Mesenchymal stem cell (in vitro differentiated cells and primary cell): ENCODE data around the gene MAN1B1.
A peak's percentile ranks its signal among the peaks of the same experiment; 100 is the strongest.
"Not testable (repeated sequence)": the region's sequence is repeated elsewhere in the genome, so short reads cannot be mapped to it uniquely, and the experiment has no call there.

Source experiments
- DNase-seq: peaks from one replicate; pipeline ENCODE4 v3.0.0-alpha.2; 2013
- H2AFZ ChIP-seq: one replicate; pipeline ENCODE4 v1.6.1; 2013; ENCODE audit warnings: low read depth, mild to moderate bottlenecking, control low read depth, inconsistent platforms, low read length, moderate library complexity
- H2AK5ac ChIP-seq: 2 replicates; pipeline ENCODE4 v1.6.1; 2013; ENCODE audit warnings: low read length, moderate library complexity, mild to moderate bottlenecking, inconsistent platforms; ENCODE audit not compliant: severe bottlenecking
- H2BK120ac ChIP-seq: one replicate; pipeline ENCODE4 v1.6.1; 2013; ENCODE audit warnings: low read depth, mild to moderate bottlenecking, inconsistent platforms, low read length, moderate library complexity
- H2BK12ac ChIP-seq, 2 experiments: one replicate each; pipeline ENCODE4 v1.6.1; 2013; ENCODE audit warnings: inconsistent platforms in 2 of 2, low read length in 2 of 2, mild to moderate bottlenecking in 2 of 2, moderate library complexity in 2 of 2, control low read depth in 1 of 2
- H2BK15ac ChIP-seq: one replicate; pipeline ENCODE4 v1.6.1; 2013; ENCODE audit warnings: mild to moderate bottlenecking, low read depth, inconsistent platforms; ENCODE audit not compliant: poor library complexity, severe bottlenecking
- H2BK5ac ChIP-seq: 2 replicates; pipeline ENCODE4 v1.6.1; 2013; ENCODE audit warnings: low read depth, mild to moderate bottlenecking, low read length, control low read depth, inconsistent platforms; ENCODE audit not compliant: poor library complexity, severe bottlenecking
- H3K14ac ChIP-seq, 2 experiments: one replicate each; pipeline ENCODE4 v1.6.1; 2013; ENCODE audit warnings: inconsistent platforms in 2 of 2, low read length in 2 of 2, control low read depth in 1 of 2, mild to moderate bottlenecking in 1 of 2, moderate library complexity in 1 of 2
- H3K18ac ChIP-seq, 2 experiments: one replicate each; pipeline ENCODE4 v1.6.1; 2013; ENCODE audit warnings: inconsistent platforms in 2 of 2, low read length in 2 of 2, control low read depth in 1 of 2, low read depth in 1 of 2, mild to moderate bottlenecking in 1 of 2
- H3K23ac ChIP-seq, 2 experiments: one replicate each; pipeline ENCODE4 v1.6.1; 2013; ENCODE audit warnings: inconsistent platforms in 2 of 2, low read length in 2 of 2, mild to moderate bottlenecking in 2 of 2, moderate library complexity in 2 of 2, control low read depth in 1 of 2
- H3K27ac ChIP-seq: 2 replicates; pipeline ENCODE4 v1.5.1; 2013; ENCODE audit warnings: mild to moderate bottlenecking, moderate library complexity, low read length, control low read depth, inconsistent platforms; ENCODE audit not compliant: poor library complexity, severe bottlenecking
- H3K27me3 ChIP-seq, 2 experiments: 2 replicates each; pipeline versions ENCODE4 v1.6.1 to v1.7.0; 2013; ENCODE audit warnings: low read length in 2 of 2, mild to moderate bottlenecking in 2 of 2, moderate library complexity in 2 of 2, control low read depth in 1 of 2, inconsistent platforms in 1 of 2; ENCODE audit not compliant: control insufficient read depth in 1 of 2, insufficient read depth in 1 of 2
- H3K36me3 ChIP-seq, 2 experiments: 2 replicates each; pipeline versions ENCODE4 v1.6.1 to v1.7.0; 2013; ENCODE audit warnings: low read length in 2 of 2, control low read depth in 1 of 2, inconsistent platforms in 1 of 2, low read depth in 1 of 2, mild to moderate bottlenecking in 1 of 2; ENCODE audit not compliant: insufficient read depth in 2 of 2, control insufficient read depth in 1 of 2
- H3K4ac ChIP-seq, 2 experiments: one replicate each; pipeline ENCODE4 v1.6.1; 2013; ENCODE audit warnings: inconsistent platforms in 2 of 2, low read length in 2 of 2, mild to moderate bottlenecking in 2 of 2, moderate library complexity in 2 of 2, control low read depth in 1 of 2, low read depth in 1 of 2
- H3K4me1 ChIP-seq: 2 replicates; pipeline ENCODE4 v1.6.1; 2013; ENCODE audit warnings: low read depth, low read length, control low read depth; ENCODE audit not compliant: control insufficient read depth, insufficient read depth
- H3K4me2 ChIP-seq: 2 replicates; pipeline ENCODE4 v1.6.1; 2013; ENCODE audit warnings: low read length, mild to moderate bottlenecking, inconsistent platforms; ENCODE audit not compliant: poor library complexity, severe bottlenecking
- H3K4me3 ChIP-seq, 2 experiments: 2 replicates each; pipeline versions ENCODE4 v1.5.1 to v1.7.0; 2013; ENCODE audit warnings: low read length in 2 of 2, mild to moderate bottlenecking in 2 of 2, control low read depth in 1 of 2, low read depth in 1 of 2; ENCODE audit not compliant: insufficient read depth in 1 of 2
- H3K79me1 ChIP-seq: replicated peaks from 2 replicates; pipeline ENCODE4 v1.6.1; 2013; ENCODE audit warnings: mild to moderate bottlenecking, control low read depth, low read length, inconsistent platforms; ENCODE audit not compliant: poor library complexity, severe bottlenecking
- H3K9ac ChIP-seq: 2 replicates; pipeline ENCODE4 v1.7.0; 2013; ENCODE audit warnings: mild to moderate bottlenecking, low read length, moderate library complexity
- H3K9me3 ChIP-seq: 2 replicates; pipeline ENCODE4 v1.7.0; 2013; ENCODE audit warnings: mild to moderate bottlenecking, low read length; ENCODE audit not compliant: control insufficient read depth
- H4K8ac ChIP-seq: one replicate; pipeline ENCODE4 v1.6.1; 2013; ENCODE audit warnings: inconsistent platforms, mild to moderate bottlenecking, low read length, moderate library complexity
- H4K91ac ChIP-seq: one replicate; pipeline ENCODE4 v1.6.1; 2013; ENCODE audit warnings: mild to moderate bottlenecking, low read length, inconsistent platforms
- WGBS: methylation state at CpG from one replicate; pipeline ENCODE4 v1.1.7; 2013; ENCODE audit warnings: mixed read lengths; 5-methylcytosine and 5-hydroxymethylcytosine counted together

MAN1B1 gene

DNA sequence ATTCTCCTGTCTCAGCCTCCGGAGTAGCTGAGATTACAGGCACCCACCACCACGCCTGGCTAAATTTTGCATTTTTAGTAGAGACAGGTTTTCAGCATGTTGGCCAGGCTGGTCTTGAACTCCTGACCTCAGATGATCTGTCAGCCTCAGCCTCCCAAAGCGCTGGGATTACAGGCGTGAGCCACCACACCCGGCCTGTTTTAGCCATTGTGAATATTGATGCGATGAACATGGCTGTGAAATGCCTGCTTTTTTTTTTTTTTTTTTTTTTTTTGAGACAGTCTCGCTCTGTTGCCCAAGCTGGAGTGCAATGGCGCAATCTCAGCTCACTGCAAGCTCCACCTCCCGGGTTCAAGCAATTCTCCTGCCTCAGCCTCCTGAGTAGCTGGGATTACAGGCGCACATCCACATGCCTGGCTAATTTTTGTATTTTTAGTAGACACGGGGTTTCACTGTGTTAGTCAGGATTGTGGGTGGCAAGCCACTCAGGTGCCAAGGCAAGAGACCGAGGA lies 31.4 kb downstream of the MAN1B1 start:
- not testable (repeated sequence) for H3K27me3 ChIP-seq, H2AK5ac ChIP-seq, H2BK12ac ChIP-seq, H4K8ac ChIP-seq, H3K4me3 ChIP-seq, H3K14ac ChIP-seq, H2BK120ac ChIP-seq, H2AFZ ChIP-seq, H3K9ac ChIP-seq, H2BK5ac ChIP-seq, H4K91ac ChIP-seq, H3K4me2 ChIP-seq, H3K23ac ChIP-seq, H2BK15ac ChIP-seq, DNase-seq, H3K18ac ChIP-seq, H3K79me1 ChIP-seq, H3K4ac ChIP-seq, H3K27ac ChIP-seq, H3K9me3 ChIP-seq
- Histone ChIP-seq H3K36me3 (peaks cover 0 to 13% of the 10 kb centered on the region in 2 experiments), H3K4me1 (peaks cover 19% of the 10 kb centered on the region)
- 90% methylated on average over 11 of the region's 12 CpGs for WGBS

DNA sequence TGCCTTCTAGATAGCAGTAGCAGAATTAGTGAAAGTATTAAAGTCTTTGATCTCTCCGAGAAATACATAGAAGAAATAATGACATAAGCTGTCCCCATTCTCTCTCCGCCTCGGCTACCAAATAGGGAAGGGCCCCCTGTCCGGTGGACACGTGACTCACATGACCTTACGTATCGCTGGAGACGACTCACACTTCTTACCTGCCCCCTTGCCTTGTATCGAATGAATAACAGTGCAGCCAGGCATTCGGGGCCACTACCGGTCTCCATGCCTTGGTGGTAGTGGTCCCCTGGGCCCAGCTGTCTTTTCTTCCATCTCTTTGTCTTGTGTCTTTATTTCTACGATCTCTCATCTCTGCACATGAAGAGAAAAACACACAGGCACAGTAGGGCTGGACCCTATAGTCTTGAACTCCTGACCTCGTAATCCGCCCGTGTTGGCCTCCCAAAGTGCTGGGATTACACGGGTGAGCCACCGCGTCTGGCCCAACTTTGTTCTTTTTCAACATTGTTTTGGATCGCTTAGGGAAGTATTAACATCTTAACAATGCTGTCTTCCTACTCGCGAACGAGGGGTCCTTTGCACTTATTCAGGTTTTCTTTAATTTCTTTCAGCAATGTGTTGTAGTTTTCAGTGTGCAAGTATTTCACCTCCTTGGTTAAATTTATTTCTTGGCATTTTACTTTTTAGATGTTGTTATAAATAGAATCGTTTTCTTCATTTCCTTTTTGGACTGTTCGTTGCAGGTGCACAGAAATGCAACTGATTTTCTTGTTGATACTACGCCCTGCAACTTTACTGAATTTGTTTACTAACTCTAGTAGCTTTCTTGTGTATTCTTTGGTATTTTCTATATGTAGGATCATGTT lies 35.4 kb downstream of the MAN1B1 start:
- not testable (repeated sequence) for H4K8ac ChIP-seq, H3K4ac ChIP-seq, H3K23ac ChIP-seq, H3K27ac ChIP-seq, H3K27me3 ChIP-seq, H4K91ac ChIP-seq, H2AK5ac ChIP-seq, H3K14ac ChIP-seq, H2BK12ac ChIP-seq, H2BK5ac ChIP-seq, H2AFZ ChIP-seq, H3K4me2 ChIP-seq, H3K9me3 ChIP-seq, H3K4me3 ChIP-seq, H3K4me1 ChIP-seq, H2BK15ac ChIP-seq, H3K18ac ChIP-seq, H2BK120ac ChIP-seq, H3K79me1 ChIP-seq, DNase-seq, H3K36me3 ChIP-seq
- 94% methylated on average over 13 of the region's 25 CpGs for WGBS
- peak overlapping the region; percentile 5 for H3K9ac ChIP-seq

DNA sequence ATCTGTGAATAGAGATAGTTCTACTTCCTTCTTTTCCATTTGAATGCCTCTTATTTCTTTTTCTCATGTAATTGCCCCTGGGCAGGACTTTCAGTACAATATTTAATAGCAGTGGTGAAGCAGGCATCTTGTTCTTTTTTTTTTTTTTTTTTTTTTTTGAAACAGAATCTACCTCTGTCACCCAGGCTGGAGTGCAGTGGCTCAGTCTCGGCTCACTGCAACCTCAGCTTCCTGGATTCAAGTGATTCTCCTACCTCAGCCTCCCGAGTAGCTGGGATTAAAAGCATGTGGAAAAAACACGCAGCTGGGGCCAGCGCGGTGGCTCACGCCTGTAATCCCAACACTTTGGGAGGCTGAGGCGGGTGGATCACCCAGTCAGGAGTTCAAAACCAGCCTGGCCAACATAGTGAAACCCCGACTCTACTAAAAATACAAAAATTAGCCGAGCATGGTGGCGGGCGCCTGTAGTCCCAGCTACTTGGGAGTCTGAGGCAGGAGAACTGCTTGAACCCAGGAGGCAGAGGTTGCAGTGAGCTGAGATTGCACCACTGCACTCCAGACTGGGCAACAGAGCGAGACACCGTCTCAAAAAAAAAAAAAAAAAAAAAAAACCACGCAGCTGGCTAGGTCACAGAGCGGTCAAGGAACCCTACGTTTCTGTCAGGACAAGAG lies 36.1 kb downstream of the MAN1B1 start:
- not testable (repeated sequence) for H3K27me3 ChIP-seq, H3K79me1 ChIP-seq, H2BK120ac ChIP-seq, DNase-seq, H2AK5ac ChIP-seq, H3K27ac ChIP-seq, H3K23ac ChIP-seq, H3K4me1 ChIP-seq, H2BK15ac ChIP-seq, H2AFZ ChIP-seq, H3K4ac ChIP-seq, H4K8ac ChIP-seq, H3K18ac ChIP-seq, H3K4me3 ChIP-seq, H3K36me3 ChIP-seq, H2BK12ac ChIP-seq, H2BK5ac ChIP-seq, H3K4me2 ChIP-seq, H3K9me3 ChIP-seq, H4K91ac ChIP-seq, H3K14ac ChIP-seq
- H3K9ac ChIP-seq: peak overlapping the region; percentile 5
- 94% methylated on average over 15 of the region's 16 CpGs for WGBS

DNA sequence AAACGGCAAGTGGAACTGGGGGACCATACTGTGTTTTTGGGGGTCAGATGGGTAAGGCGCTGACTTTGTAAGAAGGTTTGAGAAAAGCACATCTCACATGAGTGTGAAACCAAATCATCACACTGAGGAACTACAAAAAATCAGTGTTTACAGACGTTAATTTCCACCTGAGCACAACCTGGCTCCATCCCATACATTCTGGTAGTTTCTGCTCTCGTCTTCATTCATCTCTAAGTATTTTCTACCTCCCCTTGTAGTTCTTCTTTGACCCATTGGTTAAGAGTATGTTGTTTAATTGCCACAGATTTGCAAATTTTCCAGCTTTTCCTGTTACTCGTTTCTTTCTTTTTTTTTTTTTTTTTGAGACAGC lies 36.7 kb downstream of the MAN1B1 start:
- Histone ChIP-seq H2BK5ac (no peak overlapping the region), H3K79me1 (peaks cover 13% of the 10 kb centered on the region), H3K27me3 (no peaks in the 10 kb centered on the region), H3K9ac (no peak overlapping the region), H3K4me2 (no peak overlapping the region), H2BK120ac (no peak overlapping the region), H3K4me3 (no peak overlapping the region), H3K9me3 (no peaks in the 10 kb centered on the region), H3K23ac (no peak overlapping the region), H3K4me1 (peaks cover 13% of the 10 kb centered on the region), H2AK5ac (no peak overlapping the region), H2AFZ (no peak overlapping the region), H4K8ac (no peak overlapping the region), H2BK15ac (no peak overlapping the region), H3K27ac (no peak overlapping the region), H3K18ac (no peak overlapping the region), H3K14ac (no peak overlapping the region), H3K36me3 (peaks cover 0 to 8% of the 10 kb centered on the region in 2 experiments), H4K91ac (no peak overlapping the region), H2BK12ac (no peak overlapping the region), H3K4ac (no peak overlapping the region)
- no peak for DNase-seq
- 100% methylated on average over 3 of the region's 5 CpGs for WGBS
